Stimulated activated naive CD4-positive, alpha-beta T cell treated with Interleukin-2 at 50 U/mL for 16 hours (primary cell): Measurements from ENCODE around the gene TEKT4.
"Not testable (repeated sequence)": the region's sequence is repeated elsewhere in the genome, so short reads cannot be mapped to it uniquely, and the experiment has no call there.

Experiments
- DNase-seq: peaks from one replicate; lab custom pipeline; 2025; lab: John Stamatoyannopoulos, UW

The TEKT4 gene

GRCh38 chr2:94871226-94872087 lies at the start of gene TEKT4:
Gene TEKT4, plus strand, starts transcription at chr2:94871430. Its CDS starts 150 bp downstream, at chr2:94871580.
- no peak for DNase-seq

GRCh38 chr2:94839224-94839623 lies 32.0 kb upstream of the TEKT4 start:
- not testable (repeated sequence) for DNase-seq

- not testable (repeated sequence) for DNase-seq
Observed at GRCh38 chr2:94856856-94857255, 14.4 kb upstream of the TEKT4 start.

GRCh38 chr2:94857367-94858162 lies 13.7 kb upstream of the TEKT4 start:
- not testable (repeated sequence) for DNase-seq

GRCh38 chr2:94858163-94858888 lies 12.9 kb upstream of the TEKT4 start:
- DNase-seq: not testable (repeated sequence)

- no peak for DNase-seq
Observed at GRCh38 chr2:94861308-94862152, 9.7 kb upstream of the TEKT4 start.

GRCh38 chr2:94862903-94863302 lies 8.3 kb upstream of the TEKT4 start:
- DNase-seq: not testable (repeated sequence)

GRCh38 chr2:94869131-94869530 lies 2.1 kb upstream of the TEKT4 start:
- DNase-seq: no peak

- DNase-seq: no peak
Observed at GRCh38 chr2:94869552-94870439, 1.4 kb upstream of the TEKT4 start.

- DNase-seq: no peak
Observed at GRCh38 chr2:94870440-94871225, 597 bp upstream of the TEKT4 start.

- no peak for DNase-seq
Observed at GRCh38 chr2:94872088-94872618, 923 bp downstream of the TEKT4 start.

GRCh38 chr2:94872676-94873361 lies 1.6 kb downstream of the TEKT4 start:
- no peak for DNase-seq

- no peak for DNase-seq
Observed at GRCh38 chr2:94873362-94874276, 2.4 kb downstream of the TEKT4 start.

GRCh38 chr2:94874277-94874997 lies 3.2 kb downstream of the TEKT4 start:
- DNase-seq: no peak

- DNase-seq: no peak
Observed at GRCh38 chr2:94875064-94875819, 4.0 kb downstream of the TEKT4 start.
